ENCODE measurements around the gene TMTC2.

The TMTC2 gene

DNA sequence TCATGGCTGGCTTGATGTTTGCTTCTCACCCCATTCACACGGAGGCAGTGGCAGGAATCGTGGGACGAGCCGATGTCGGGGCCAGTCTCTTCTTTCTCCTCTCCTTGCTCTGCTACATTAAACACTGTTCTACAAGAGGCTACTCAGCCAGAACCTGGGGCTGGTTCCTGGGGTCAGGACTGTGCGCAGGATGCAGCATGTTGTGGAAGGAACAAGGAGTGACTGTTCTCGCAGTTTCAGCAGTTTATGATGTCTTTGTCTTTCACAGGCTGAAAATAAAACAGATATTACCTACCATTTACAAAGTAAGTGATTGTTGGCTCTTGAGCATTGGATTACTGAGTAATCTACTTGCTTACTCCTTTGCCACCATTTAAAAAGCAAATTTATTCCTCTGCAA, 170.6 kb downstream of the TMTC2 start:
- no peak overlapping the region for H3K27ac ChIP-seq (ENCODE audit: insufficient read depth, low read length, poor library complexity, severe bottlenecking)
- DNase-seq, result no peak
- no peak overlapping the region for H3K4me3 ChIP-seq (ENCODE audit: insufficient read depth, low read depth, low read length, poor library complexity, severe bottlenecking)
- H3K27me3 ChIP-seq (replicated peaks; ENCODE audit: control insufficient read depth, insufficient read depth, low read length, poor library complexity, severe bottlenecking), result no peaks in the 10 kb centered on the region
- no peaks in the 10 kb centered on the region for H3K36me3 ChIP-seq (ENCODE audit: control insufficient read depth, insufficient read depth, low read length)
- no peaks in the 10 kb centered on the region for H3K9me3 ChIP-seq (ENCODE audit: control insufficient read depth, low read length)
- H3K4me1 ChIP-seq (ENCODE audit: control insufficient read depth, insufficient read depth, low read length, poor library complexity, severe bottlenecking), result no peaks in the 10 kb centered on the region

DNA sequence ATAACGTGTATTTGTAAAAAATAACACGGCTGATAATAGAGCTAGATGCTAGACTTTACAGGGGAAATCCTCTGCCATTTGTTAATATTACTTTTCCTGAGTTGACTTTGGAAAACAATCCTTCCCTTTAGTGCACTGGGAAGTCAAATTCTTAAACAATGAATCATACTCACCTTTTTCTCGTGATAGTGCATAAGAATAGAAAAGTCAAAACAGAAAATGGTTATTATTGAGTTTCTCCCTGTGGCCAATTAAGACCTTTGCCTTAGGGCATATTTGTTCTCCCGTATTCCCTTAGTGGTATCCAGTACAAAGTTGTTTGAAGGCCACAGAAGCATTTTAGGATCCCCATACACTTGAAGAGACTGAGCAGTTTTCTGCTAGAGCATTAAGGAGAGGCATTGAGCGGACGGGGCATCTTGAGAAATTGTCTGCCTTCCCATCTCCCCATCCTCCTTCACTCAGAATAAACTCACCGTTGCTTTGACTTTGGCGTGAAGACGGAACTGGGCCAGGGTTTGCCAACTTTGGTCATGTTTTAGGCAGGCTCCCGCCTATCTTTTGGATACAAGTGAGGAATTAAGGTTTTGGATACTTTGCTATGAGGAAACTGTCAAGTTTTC, 171.3 kb downstream of the TMTC2 start:
- no peak overlapping the region for H3K4me3 ChIP-seq (ENCODE audit: insufficient read depth, low read depth, low read length, poor library complexity, severe bottlenecking)
- no peaks in the 10 kb centered on the region for H3K27me3 ChIP-seq (replicated peaks; ENCODE audit: control insufficient read depth, insufficient read depth, low read length, poor library complexity, severe bottlenecking)
- no peaks in the 10 kb centered on the region for H3K4me1 ChIP-seq (ENCODE audit: control insufficient read depth, insufficient read depth, low read length, poor library complexity, severe bottlenecking)
- H3K36me3 ChIP-seq (ENCODE audit: control insufficient read depth, insufficient read depth, low read length), result no peaks in the 10 kb centered on the region
- H3K27ac ChIP-seq (ENCODE audit: insufficient read depth, low read length, poor library complexity, severe bottlenecking), result no peak overlapping the region
- H3K9me3 ChIP-seq (ENCODE audit: control insufficient read depth, low read length), result no peaks in the 10 kb centered on the region
- DNase-seq, result no peak

DNA sequence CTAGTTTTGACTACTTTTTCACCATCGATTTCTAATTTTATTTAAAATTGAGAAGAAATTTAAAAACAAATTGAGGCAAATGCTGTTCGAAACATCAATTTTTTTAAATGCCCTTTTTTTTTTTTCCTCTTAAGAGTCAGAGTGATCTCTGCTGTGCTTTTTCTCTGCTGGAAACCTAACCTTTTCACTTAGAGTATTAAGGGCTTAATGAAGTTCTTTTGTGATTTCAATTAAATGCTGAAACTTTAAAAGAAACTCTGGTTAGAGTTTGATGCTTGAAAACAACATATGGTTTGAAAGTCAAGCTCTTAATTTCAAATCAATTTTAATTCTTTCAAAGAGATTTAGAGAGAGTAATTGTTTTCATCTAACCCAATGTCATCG, 171.8 kb downstream of the TMTC2 start:
- H3K4me3 ChIP-seq (ENCODE audit: insufficient read depth, low read depth, low read length, poor library complexity, severe bottlenecking), result no peak overlapping the region
- H3K27me3 ChIP-seq (replicated peaks; ENCODE audit: control insufficient read depth, insufficient read depth, low read length, poor library complexity, severe bottlenecking), result no peaks in the 10 kb centered on the region
- no peak for DNase-seq
- H3K4me1 ChIP-seq (ENCODE audit: control insufficient read depth, insufficient read depth, low read length, poor library complexity, severe bottlenecking), result no peaks in the 10 kb centered on the region
- no peak overlapping the region for H3K27ac ChIP-seq (ENCODE audit: insufficient read depth, low read length, poor library complexity, severe bottlenecking)
- no peaks in the 10 kb centered on the region for H3K9me3 ChIP-seq (ENCODE audit: control insufficient read depth, low read length)
- no peaks in the 10 kb centered on the region for H3K36me3 ChIP-seq (ENCODE audit: control insufficient read depth, insufficient read depth, low read length)

DNA sequence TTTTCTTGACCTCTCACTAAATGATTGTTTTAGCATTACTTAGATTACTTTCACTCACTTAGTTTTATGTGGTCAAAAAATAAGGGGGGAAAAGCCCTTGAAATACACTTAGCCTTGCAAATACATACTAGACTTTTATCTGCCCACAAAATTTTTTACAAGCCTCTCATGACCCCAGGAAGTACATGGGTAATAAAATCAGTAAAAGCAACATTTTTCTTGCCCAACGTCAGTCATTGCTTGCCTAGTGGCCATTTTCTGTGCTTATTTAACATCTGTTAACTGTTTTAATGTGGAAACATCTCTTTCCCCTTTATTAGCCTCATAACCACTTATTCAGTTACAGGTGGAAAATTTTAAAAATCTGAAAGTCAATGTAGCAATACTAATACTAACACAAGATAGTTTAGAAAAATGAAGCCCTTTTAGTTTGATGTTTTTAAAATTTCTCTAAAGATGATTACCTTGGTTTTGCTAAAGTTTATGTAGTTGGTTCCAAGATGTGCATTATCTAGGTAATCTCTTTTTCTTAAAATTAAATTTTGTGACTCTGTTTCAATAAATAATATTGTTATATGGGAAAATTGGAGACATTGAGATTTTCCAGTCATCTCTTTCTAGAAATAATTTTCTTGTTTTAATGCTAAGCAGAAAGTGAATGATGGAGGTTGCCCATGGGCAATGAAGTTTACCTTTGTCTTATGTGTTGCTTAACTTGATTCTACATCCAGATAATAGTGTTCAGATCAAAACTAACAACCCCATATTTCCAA, 175.5 kb downstream of the TMTC2 start:
- H3K9me3 ChIP-seq (ENCODE audit: control insufficient read depth, low read length), result no peaks in the 10 kb centered on the region
- DNase-seq, result no peak
- H3K4me1 ChIP-seq (ENCODE audit: control insufficient read depth, insufficient read depth, low read length, poor library complexity, severe bottlenecking), result no peaks in the 10 kb centered on the region
- no peak overlapping the region for H3K4me3 ChIP-seq (ENCODE audit: insufficient read depth, low read depth, low read length, poor library complexity, severe bottlenecking)
- H3K27ac ChIP-seq (ENCODE audit: insufficient read depth, low read length, poor library complexity, severe bottlenecking), result no peak overlapping the region
- no peaks in the 10 kb centered on the region for H3K36me3 ChIP-seq (ENCODE audit: control insufficient read depth, insufficient read depth, low read length)
- H3K27me3 ChIP-seq (replicated peaks; ENCODE audit: control insufficient read depth, insufficient read depth, low read length, poor library complexity, severe bottlenecking), result no peaks in the 10 kb centered on the region

DNA sequence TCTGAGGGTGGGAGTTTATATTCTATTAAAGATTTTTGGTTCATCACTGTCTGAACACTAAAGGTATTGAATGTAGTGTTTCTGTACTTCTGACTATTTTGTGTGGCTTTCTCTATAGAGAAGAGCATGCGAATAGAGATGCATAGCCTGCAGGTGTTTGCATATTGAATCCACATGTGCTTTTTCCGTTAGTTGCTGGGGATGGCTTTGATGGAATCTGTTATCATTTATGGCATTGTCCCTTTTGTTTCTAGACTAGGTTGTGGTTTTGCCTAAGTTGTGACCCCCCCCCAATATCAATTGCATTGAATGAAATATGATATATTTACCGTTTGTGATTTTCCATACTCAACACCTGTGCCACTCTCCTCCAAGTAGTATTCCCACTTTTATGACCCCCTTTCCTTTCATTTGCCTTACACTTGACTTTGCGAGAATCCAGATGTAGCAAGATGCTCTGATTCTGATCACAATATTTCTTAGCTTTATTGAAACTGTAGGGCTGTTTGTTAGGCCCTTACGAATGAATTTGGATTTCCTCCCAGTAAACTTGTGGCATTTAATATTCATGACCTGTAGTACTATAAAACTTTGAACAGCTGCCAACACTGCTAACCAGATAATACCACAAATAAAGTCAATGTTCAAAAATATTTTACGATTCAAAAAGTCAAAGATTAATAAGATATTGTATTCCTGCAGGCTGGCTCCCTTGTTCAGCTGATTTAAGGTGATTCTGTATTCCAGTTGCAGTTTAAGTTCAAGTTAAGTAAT, 176.4 kb downstream of the TMTC2 start:
- Histone ChIP-seq H3K4me1 (ENCODE audit: control insufficient read depth, insufficient read depth, low read length, poor library complexity, severe bottlenecking) (no peaks in the 10 kb centered on the region), H3K4me3 (ENCODE audit: insufficient read depth, low read depth, low read length, poor library complexity, severe bottlenecking) (no peak overlapping the region), H3K36me3 (ENCODE audit: control insufficient read depth, insufficient read depth, low read length) (no peaks in the 10 kb centered on the region), H3K9me3 (ENCODE audit: control insufficient read depth, low read length) (no peaks in the 10 kb centered on the region), H3K27me3 (replicated peaks; ENCODE audit: control insufficient read depth, insufficient read depth, low read length, poor library complexity, severe bottlenecking) (no peaks in the 10 kb centered on the region), H3K27ac (ENCODE audit: insufficient read depth, low read length, poor library complexity, severe bottlenecking) (no peak overlapping the region)
- DNase-seq, result no peak

DNA sequence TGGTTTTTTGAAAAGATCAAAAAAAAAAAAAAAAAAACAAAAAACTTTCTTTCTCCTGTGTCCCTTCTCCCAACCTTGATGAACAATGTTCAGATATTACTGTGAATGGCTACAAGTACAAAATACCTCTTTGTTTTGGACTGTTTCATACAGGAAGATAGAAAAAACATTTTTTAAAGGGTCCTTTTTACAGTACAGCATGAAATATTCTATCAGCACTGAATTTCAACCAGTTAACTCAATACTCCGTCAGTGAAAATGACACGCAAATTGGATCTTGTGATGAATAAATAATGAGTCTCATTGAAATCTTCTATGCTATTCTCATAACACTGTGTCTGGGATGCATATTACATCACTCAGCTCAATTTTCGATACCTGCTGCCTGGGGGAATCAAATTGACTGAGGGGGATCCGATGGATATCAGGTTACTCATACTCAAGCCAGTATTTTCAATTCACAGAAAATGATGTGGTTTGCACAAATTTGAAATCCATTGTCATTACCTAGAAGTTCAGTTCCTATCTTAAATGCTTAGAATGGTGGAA, 179.6 kb downstream of the TMTC2 start:
- no peak for DNase-seq
- Histone ChIP-seq H3K9me3 (ENCODE audit: control insufficient read depth, low read length) (no peaks in the 10 kb centered on the region), H3K4me3 (ENCODE audit: insufficient read depth, low read depth, low read length, poor library complexity, severe bottlenecking) (no peak overlapping the region), H3K36me3 (ENCODE audit: control insufficient read depth, insufficient read depth, low read length) (no peaks in the 10 kb centered on the region), H3K4me1 (ENCODE audit: control insufficient read depth, insufficient read depth, low read length, poor library complexity, severe bottlenecking) (no peaks in the 10 kb centered on the region), H3K27me3 (replicated peaks; ENCODE audit: control insufficient read depth, insufficient read depth, low read length, poor library complexity, severe bottlenecking) (no peaks in the 10 kb centered on the region), H3K27ac (ENCODE audit: insufficient read depth, low read length, poor library complexity, severe bottlenecking) (no peak overlapping the region)

DNA sequence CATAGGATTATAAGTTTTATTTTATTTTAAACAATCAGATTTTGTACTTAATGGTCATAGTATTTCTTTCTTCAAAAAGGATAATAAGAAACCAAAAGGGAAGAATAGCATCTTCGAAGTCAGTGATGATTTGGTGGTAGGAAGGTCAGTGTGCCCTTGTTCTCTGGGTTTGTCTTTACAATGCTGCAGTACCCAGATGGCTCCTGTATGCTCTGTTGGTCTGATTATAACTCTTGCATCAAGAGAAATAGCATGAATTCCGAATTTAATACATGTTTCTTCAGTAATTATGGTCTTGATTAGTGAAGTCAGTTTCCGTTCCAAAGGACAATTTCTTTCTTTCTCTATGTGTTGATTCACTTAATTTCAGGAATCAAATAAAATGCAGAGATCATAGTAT, 180.2 kb downstream of the TMTC2 start:
- H3K9me3 ChIP-seq (ENCODE audit: control insufficient read depth, low read length), result no peaks in the 10 kb centered on the region
- no peaks in the 10 kb centered on the region for H3K36me3 ChIP-seq (ENCODE audit: control insufficient read depth, insufficient read depth, low read length)
- H3K4me1 ChIP-seq (ENCODE audit: control insufficient read depth, insufficient read depth, low read length, poor library complexity, severe bottlenecking), result no peaks in the 10 kb centered on the region
- H3K27ac ChIP-seq (ENCODE audit: insufficient read depth, low read length, poor library complexity, severe bottlenecking), result no peak overlapping the region
- H3K27me3 ChIP-seq (replicated peaks; ENCODE audit: control insufficient read depth, insufficient read depth, low read length, poor library complexity, severe bottlenecking), result no peaks in the 10 kb centered on the region
- no peak for DNase-seq
- H3K4me3 ChIP-seq (ENCODE audit: insufficient read depth, low read depth, low read length, poor library complexity, severe bottlenecking), result no peak overlapping the region

DNA sequence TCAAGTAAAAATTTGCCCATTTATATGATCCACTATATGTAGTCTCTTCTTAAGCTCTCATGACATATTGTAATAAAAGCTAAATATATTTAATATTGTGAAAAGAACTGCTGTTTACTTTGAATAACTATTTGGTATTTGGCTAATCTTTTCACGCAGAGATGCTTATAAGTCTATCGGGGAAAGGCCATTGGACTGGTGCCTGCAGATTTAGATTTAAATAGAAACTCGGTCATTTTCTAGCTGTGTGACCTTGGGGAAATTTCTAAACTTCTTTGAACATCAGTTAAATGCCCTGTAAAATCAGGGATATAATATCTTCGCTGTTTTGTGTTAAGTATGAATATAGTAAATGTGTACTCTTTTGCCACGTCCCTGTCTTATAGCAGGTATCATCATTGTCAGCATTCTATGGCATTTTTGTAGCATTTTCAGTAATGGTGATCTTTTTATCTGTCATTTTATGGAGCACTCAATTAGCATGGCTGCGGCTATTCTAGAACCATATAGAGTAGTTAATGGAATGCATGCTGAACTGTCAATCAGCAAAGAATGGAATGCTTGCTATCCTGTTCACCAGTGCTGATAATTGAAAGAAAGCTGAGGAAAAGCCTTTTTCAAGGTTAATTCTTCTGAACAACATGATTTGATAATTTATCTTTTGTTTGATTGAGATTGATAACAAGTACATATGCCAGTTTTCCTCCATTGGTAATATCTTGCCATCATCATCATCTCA, 181.2 kb downstream of the TMTC2 start:
- Histone ChIP-seq H3K9me3 (ENCODE audit: control insufficient read depth, low read length) (no peaks in the 10 kb centered on the region), H3K4me3 (ENCODE audit: insufficient read depth, low read depth, low read length, poor library complexity, severe bottlenecking) (no peak overlapping the region), H3K4me1 (ENCODE audit: control insufficient read depth, insufficient read depth, low read length, poor library complexity, severe bottlenecking) (no peaks in the 10 kb centered on the region), H3K27me3 (replicated peaks; ENCODE audit: control insufficient read depth, insufficient read depth, low read length, poor library complexity, severe bottlenecking) (no peaks in the 10 kb centered on the region), H3K27ac (ENCODE audit: insufficient read depth, low read length, poor library complexity, severe bottlenecking) (no peak overlapping the region), H3K36me3 (ENCODE audit: control insufficient read depth, insufficient read depth, low read length) (no peaks in the 10 kb centered on the region)
- no peak for DNase-seq

DNA sequence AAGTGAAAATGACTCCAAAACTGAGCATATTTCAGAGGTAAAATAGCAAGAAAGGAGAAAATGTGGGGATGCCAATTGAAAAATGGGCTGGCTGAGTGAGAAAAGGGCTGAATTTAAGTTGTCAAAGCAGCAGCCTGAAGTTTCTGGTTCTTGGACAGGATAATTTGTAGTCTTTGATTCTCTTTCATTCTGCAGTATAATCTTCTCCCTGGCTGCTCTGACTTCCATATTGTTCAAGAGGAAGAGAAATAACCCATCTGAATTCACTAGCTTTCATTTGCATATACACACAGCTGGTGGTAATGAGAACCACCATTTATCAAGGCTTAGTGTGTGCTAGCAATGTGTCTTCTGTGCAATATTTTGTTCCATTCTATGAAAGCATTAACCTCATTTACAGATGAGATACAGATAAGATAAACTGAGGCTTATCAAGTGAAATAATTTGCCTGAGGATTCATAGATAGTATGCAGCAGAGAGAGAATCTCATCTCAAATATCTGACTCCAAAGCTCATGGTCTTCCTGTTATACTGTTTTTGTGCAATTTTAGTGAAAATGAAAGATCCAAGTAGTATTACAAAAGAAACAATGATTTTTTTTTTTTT, 184.2 kb downstream of the TMTC2 start:
- Histone ChIP-seq H3K27me3 (replicated peaks; ENCODE audit: control insufficient read depth, insufficient read depth, low read length, poor library complexity, severe bottlenecking) (no peaks in the 10 kb centered on the region), H3K9me3 (ENCODE audit: control insufficient read depth, low read length) (no peaks in the 10 kb centered on the region), H3K4me1 (ENCODE audit: control insufficient read depth, insufficient read depth, low read length, poor library complexity, severe bottlenecking) (no peaks in the 10 kb centered on the region), H3K4me3 (ENCODE audit: insufficient read depth, low read depth, low read length, poor library complexity, severe bottlenecking) (no peak overlapping the region), H3K36me3 (ENCODE audit: control insufficient read depth, insufficient read depth, low read length) (no peaks in the 10 kb centered on the region), H3K27ac (ENCODE audit: insufficient read depth, low read length, poor library complexity, severe bottlenecking) (no peak overlapping the region)
- DNase-seq, result no peak
